Left ventricle myocardium inferior (tissue), 1 donor: ENCODE results near the gene GPR18. TPM values are rescaled to one million over a fixed set of nuclear protein-coding genes. Genes with fewer than 3 reads are reported as not detected.
A peak's percentile ranks its signal among the peaks of the same experiment; 100 is the strongest.

Experiments used
- DNase-seq: peaks from one replicate; pipeline ENCODE4 v3.0.0-alpha.2; 2020
- H3K27ac ChIP-seq: fragments of 200-600 bp; replicated peaks from 2 replicates; pipeline ENCODE4 v1.8.0; 2021
- H3K27me3 ChIP-seq: fragments of 200-600 bp; 2 replicates; pipeline ENCODE4 v1.8.0; 2021; ENCODE audit warnings: low read depth
- H3K36me3 ChIP-seq: fragments of 200-600 bp; 2 replicates; pipeline ENCODE4 v1.8.0; 2021
- H3K4me1 ChIP-seq: fragments of 200-600 bp; 2 replicates; pipeline ENCODE4 v1.8.0; 2021
- H3K4me3 ChIP-seq: fragments of 200-600 bp; 2 replicates; pipeline ENCODE4 v1.8.0; 2021; ENCODE audit warnings: mild to moderate bottlenecking, moderate library complexity
- H3K9me3 ChIP-seq: fragments of 200-600 bp; replicated peaks from 2 replicates; pipeline ENCODE4 v1.8.0; 2021
- CTCF ChIP-seq: fragments of 200-600 bp; IDR thresholded peaks from 2 replicates; pipeline ENCODE4 v1.8.0; 2021; ENCODE audit warnings: antibody characterized with exemption, mild to moderate bottlenecking, borderline replicate concordance
- intact Hi-C: fragments of 100-400 bp; cut with micrococcal nuclease; formaldehyde crosslinking; loops from one replicate; pipeline ENCODE4 v1.11.0; 2022
- total RNA-seq: library from RNA; stranded (reverse); fragmentation: NEBNext Ultra II Directional; extraction: Animal tissue kit (Norgen Biotek cat#: 25700); gene quantifications from one replicate; pipeline ENCODE4 v1.2.1, GENCODE V29; 2021
- donor health status: DM: no; HTN: yes; CAD: no; lungs with severe emphysema.

The GPR18 gene
- total RNA-seq, 1 donor from 2014 or later: not detected

GRCh38 chr13:99289674-99290337, 31.6 kb upstream of the GPR18 start:
- peaks cover 4% of the 10 kb centered on the region for H3K36me3 ChIP-seq
- intact Hi-C loops: no loop called here
- TF ChIP-seq CTCF: no peak
- peaks cover 43% of the 10 kb centered on the region for H3K4me1 ChIP-seq
- no peak for DNase-seq
- H3K4me3 ChIP-seq: no peak overlapping the region
- no peaks in the 10 kb centered on the region for H3K9me3 ChIP-seq
- no peak overlapping the region for H3K27ac ChIP-seq
- no peaks in the 10 kb centered on the region for H3K27me3 ChIP-seq

GRCh38 chr13:99289271-99289670, 31.1 kb upstream of the GPR18 start:
- Histone ChIP-seq H3K9me3 (no peaks in the 10 kb centered on the region), H3K27ac (no peak overlapping the region), H3K36me3 (peaks cover 4% of the 10 kb centered on the region), H3K4me3 (no peak overlapping the region), H3K27me3 (no peaks in the 10 kb centered on the region), H3K4me1 (peaks cover 48% of the 10 kb centered on the region)
- DNase-seq: no peak
- intact Hi-C loops: no loop called here
- TF ChIP-seq CTCF: no peak

- Histone ChIP-seq H3K27ac (peak overlapping the region; percentile 77), H3K4me3 (no peak overlapping the region), H3K27me3 (no peaks in the 10 kb centered on the region), H3K4me1 (peaks cover 54% of the 10 kb centered on the region), H3K9me3 (no peaks in the 10 kb centered on the region), H3K36me3 (peaks cover 4% of the 10 kb centered on the region)
- no peak for TF ChIP-seq CTCF
- DNase-seq: no peak
- intact Hi-C loops: no loop called here
Observed at GRCh38 chr13:99288089-99288488, 29.9 kb upstream of the GPR18 start.

GRCh38 chr13:99287551-99287950, 29.4 kb upstream of the GPR18 start:
- H3K36me3 ChIP-seq: peaks cover 4% of the 10 kb centered on the region
- no peak overlapping the region for H3K4me3 ChIP-seq
- intact Hi-C loops: no loop called here
- DNase-seq: no peak
- TF ChIP-seq CTCF: no peak
- H3K9me3 ChIP-seq: no peaks in the 10 kb centered on the region
- H3K27me3 ChIP-seq: no peaks in the 10 kb centered on the region
- peaks cover 60% of the 10 kb centered on the region for H3K4me1 ChIP-seq
- H3K27ac ChIP-seq: peak overlapping the region; percentile 77

- peaks cover 73% of the 10 kb centered on the region for H3K4me1 ChIP-seq
- intact Hi-C loops: no loop called here
- TF ChIP-seq CTCF: no peak
Observed at GRCh38 chr13:99285432-99286182, 27.4 kb upstream of the GPR18 start.

More at GRCh38 chr13:99285432-99286182, 27.4 kb upstream of the GPR18 start:
- Histone ChIP-seq H3K36me3 (peaks cover 4% of the 10 kb centered on the region), H3K9me3 (no peaks in the 10 kb centered on the region), H3K27ac (peak overlapping the region; percentile 77), H3K27me3 (no peaks in the 10 kb centered on the region), H3K4me3 (no peak overlapping the region)
- no peak for DNase-seq
